ENCODE data around the gene RNF220.

RNF220 gene

DNA sequence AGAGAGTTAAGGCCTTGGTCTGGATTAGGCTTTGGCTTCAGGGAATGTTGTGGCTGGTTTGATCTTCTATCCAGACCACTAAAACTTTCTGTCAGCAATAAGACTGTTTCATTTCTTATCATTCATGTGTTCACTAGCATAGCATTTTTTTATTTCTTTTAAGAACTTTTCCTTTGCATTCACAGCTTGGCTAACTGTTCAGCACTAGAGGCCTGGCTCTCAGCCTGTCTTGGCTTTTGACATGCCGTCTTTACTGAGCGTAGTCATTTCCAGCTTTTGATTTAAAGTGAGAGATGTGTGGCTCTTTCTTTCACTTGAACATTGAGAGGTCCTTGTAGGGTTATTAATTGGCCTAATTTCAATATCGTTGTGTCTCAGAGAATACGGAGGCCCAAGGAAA is 62.5 kb downstream of the RNF220 start:
- Histone ChIP-seq H3K36me3 (ENCODE audit: control insufficient read depth, insufficient read depth, low read length) (no peaks in the 10 kb centered on the region), H3K27me3 (ENCODE audit: control insufficient read depth, insufficient read depth, low read length, poor library complexity, severe bottlenecking) (no peaks in the 10 kb centered on the region), H3K4me3 (ENCODE audit: insufficient read depth, low read depth, low read length) (no peak overlapping the region), H3K27ac (ENCODE audit: insufficient read depth, low read depth, low read length, poor library complexity, severe bottlenecking) (no peak overlapping the region), H3K9me3 (ENCODE audit: control insufficient read depth, low read length) (no peaks in the 10 kb centered on the region), H3K4me1 (ENCODE audit: control insufficient read depth, insufficient read depth, low read length) (no peaks in the 10 kb centered on the region)
- 85 to 86% methylated on average over 4 of the region's 4 CpGs for WGBS, 2 experiments

DNA sequence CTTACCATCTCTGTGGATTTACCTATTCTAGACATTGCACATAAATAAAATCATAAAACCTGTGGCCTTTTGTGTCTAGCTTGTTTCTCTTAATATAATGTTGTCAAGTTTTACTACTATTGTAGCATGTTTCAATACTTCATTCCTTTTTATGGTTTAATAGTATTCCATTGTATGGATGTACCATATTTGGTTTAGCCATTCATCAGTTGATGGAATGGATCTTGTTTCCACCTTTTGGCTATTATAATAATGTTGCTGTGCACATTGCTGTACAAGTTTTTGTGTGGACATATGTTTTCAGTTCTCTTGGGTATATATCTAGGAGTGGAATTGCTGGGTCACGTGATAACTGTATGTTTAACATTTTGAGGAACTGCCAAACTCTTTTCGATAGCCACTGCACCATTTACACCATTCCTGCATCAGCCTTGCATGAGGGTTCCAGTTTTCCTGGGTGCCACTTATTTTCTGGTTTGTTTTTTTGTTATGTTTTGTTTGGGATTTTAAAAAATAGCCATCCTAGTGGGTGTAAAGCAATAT is 66.9 kb downstream of the RNF220 start:
- H3K4me1 ChIP-seq (ENCODE audit: control insufficient read depth, insufficient read depth, low read length) = no peaks in the 10 kb centered on the region
- H3K9me3 ChIP-seq (ENCODE audit: control insufficient read depth, low read length) = no peaks in the 10 kb centered on the region
- 100% methylated on average over 1 to 2 of the region's 2 CpGs for WGBS, 2 experiments
- no peak overlapping the region for H3K27ac ChIP-seq (ENCODE audit: insufficient read depth, low read depth, low read length, poor library complexity, severe bottlenecking)
- H3K4me3 ChIP-seq (ENCODE audit: insufficient read depth, low read depth, low read length) = no peak overlapping the region
- no peaks in the 10 kb centered on the region for H3K36me3 ChIP-seq (ENCODE audit: control insufficient read depth, insufficient read depth, low read length)
- no peaks in the 10 kb centered on the region for H3K27me3 ChIP-seq (ENCODE audit: control insufficient read depth, insufficient read depth, low read length, poor library complexity, severe bottlenecking)

DNA sequence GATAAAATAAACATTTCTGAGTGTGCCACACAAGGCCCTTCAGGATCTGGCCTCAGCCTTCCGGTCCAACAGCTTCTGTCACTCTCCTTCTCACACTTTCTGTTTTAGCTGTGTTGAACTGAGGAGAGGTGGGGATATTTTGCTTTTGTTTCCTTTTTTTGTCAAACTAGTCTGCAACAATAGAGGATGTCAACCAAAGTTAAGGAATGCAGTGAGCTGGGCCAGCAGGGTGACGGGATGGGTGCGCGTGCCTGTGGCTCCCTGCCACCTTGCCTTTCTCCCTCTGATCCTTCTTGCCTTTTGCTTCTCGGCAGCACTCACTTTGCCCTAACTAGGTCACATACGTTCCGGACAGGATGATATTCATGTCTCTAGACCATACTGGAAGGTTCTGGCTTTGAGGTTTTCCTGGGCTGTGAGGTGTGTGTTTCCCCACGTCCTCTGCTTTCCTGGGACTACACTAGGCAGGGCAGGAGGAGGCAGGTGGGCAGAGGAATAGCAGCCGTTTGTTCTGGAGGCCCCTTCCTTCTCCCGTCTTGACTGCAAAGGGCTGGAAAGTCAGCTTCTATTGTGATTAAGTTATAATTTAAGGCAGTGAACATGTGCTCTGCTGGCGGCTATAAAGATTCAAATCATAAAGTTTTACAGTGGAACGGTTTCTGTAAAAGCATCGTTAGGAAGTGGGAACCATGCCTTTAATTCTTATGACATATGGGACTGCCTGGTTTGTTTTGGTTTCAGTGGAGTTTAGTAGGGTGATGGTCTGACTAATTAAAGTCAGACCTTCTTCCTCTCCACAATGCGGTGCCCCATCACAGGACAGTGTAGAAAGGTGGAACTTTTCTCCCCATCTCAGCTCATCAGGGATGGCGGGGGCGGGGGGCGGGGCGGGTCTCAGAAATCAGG is 67.8 kb downstream of the RNF220 start:
- H3K27me3 ChIP-seq (ENCODE audit: control insufficient read depth, insufficient read depth, low read length, poor library complexity, severe bottlenecking) = no peaks in the 10 kb centered on the region
- no peaks in the 10 kb centered on the region for H3K36me3 ChIP-seq (ENCODE audit: control insufficient read depth, insufficient read depth, low read length)
- no peak overlapping the region for H3K27ac ChIP-seq (ENCODE audit: insufficient read depth, low read depth, low read length, poor library complexity, severe bottlenecking)

DNA sequence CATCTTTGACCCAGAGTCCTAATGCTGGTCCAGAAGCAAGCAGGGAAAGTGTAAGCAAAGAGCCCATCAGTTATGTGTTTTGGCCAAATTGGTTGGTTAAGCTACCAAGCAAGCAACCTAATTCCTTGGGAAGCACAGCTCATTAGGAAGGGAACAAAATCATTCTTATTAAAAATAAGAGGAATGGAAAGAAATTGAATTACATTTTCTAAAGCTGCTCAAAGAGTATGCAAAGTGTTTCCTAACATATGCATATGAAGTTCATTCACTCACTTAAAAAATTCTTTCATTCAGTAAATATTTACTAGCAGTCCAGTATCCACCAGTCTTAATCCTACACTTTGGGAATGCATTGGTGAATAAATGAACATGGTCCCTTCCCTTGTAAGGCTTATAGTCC is 71.8 kb downstream of the RNF220 start:
- H3K27me3 ChIP-seq (ENCODE audit: control insufficient read depth, insufficient read depth, low read length, poor library complexity, severe bottlenecking) = no peaks in the 10 kb centered on the region
- H3K4me3 ChIP-seq (ENCODE audit: insufficient read depth, low read depth, low read length) = no peak overlapping the region
- no peaks in the 10 kb centered on the region for H3K4me1 ChIP-seq (ENCODE audit: control insufficient read depth, insufficient read depth, low read length)
- H3K27ac ChIP-seq (ENCODE audit: insufficient read depth, low read depth, low read length, poor library complexity, severe bottlenecking) = no peak overlapping the region
- H3K9me3 ChIP-seq (ENCODE audit: control insufficient read depth, low read length) = no peaks in the 10 kb centered on the region
- H3K36me3 ChIP-seq (ENCODE audit: control insufficient read depth, insufficient read depth, low read length) = no peaks in the 10 kb centered on the region

More for the DNA sequence above, 67.8 kb downstream of the RNF220 start:
- H3K9me3 ChIP-seq (ENCODE audit: control insufficient read depth, low read length) = no peaks in the 10 kb centered on the region
- H3K4me3 ChIP-seq (ENCODE audit: insufficient read depth, low read depth, low read length) = no peak overlapping the region
- WGBS, 2 experiments = 70 to 71% methylated on average over 17 to 18 of the region's 18 CpGs
- no peaks in the 10 kb centered on the region for H3K4me1 ChIP-seq (ENCODE audit: control insufficient read depth, insufficient read depth, low read length)

DNA sequence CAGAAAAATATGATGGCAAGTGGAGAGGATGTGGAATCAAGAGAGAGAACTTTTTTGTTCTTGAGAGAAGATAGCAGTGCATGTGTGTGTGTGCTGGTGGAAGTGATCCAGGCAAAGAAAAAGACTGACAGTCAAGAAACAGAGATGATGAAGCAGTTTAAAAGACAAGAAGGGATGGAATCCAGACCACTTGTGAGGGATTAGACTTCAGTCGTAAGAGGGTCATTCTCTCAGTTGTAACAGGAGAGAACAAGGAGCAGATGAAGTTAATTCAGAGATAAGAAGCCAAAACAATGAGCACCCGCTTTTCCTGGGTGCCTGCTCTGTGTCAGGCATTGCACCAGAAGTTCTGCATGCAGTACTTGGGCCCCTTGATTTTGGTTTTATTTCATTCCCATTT is 76.6 kb downstream of the RNF220 start:
- no peaks in the 10 kb centered on the region for H3K27me3 ChIP-seq (ENCODE audit: control insufficient read depth, insufficient read depth, low read length, poor library complexity, severe bottlenecking)
- WGBS, 2 experiments = 66 to 67% methylated on average over 2 of the region's 2 CpGs
- no peak overlapping the region for H3K27ac ChIP-seq (ENCODE audit: insufficient read depth, low read depth, low read length, poor library complexity, severe bottlenecking)
- H3K4me3 ChIP-seq (ENCODE audit: insufficient read depth, low read depth, low read length) = no peak overlapping the region
- H3K9me3 ChIP-seq (ENCODE audit: control insufficient read depth, low read length) = no peaks in the 10 kb centered on the region
- H3K4me1 ChIP-seq (ENCODE audit: control insufficient read depth, insufficient read depth, low read length) = peaks cover 8% of the 10 kb centered on the region
- H3K36me3 ChIP-seq (ENCODE audit: control insufficient read depth, insufficient read depth, low read length) = no peaks in the 10 kb centered on the region

DNA sequence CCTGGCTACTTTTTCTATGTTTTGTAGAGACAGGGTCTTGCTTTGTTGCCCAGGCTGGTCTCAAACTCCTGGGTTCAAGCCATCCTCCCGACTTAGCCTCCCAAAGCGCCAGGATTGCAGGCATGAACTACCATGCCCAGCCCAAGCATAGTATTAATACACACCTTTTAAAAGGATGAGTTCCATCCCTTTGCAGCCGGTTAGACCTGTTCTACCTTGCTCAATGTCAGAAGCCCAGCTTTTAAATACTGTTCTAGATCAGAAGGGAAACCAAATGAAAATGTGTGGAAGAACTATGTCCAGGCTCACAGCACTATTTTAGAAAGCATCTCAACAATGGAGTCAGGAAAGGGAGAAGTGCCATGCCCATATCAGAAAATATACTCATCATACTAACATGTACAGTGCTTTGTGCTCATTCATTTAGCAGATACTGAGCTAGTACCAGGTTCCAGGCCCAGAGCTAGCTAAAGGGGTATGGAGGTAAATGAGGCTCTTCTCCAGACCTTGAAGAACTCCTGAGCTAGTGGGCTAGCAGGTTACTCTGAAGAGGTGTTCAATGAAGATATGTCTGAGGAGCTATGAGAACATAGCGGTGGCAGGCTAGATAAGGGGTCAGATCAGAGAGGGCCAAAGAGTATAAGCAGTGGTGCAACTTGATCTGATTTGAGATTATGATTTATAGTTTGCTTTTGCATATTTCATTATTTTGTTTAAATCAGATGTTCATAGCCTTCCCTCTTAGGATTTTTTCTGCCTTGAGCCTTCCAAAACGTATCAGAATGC is 78.2 kb downstream of the RNF220 start:
- no peaks in the 10 kb centered on the region for H3K27me3 ChIP-seq (ENCODE audit: control insufficient read depth, insufficient read depth, low read length, poor library complexity, severe bottlenecking)
- 92 to 94% methylated on average over 5 of the region's 5 CpGs for WGBS, 2 experiments
- no peaks in the 10 kb centered on the region for H3K9me3 ChIP-seq (ENCODE audit: control insufficient read depth, low read length)
- no peaks in the 10 kb centered on the region for H3K36me3 ChIP-seq (ENCODE audit: control insufficient read depth, insufficient read depth, low read length)
- no peak overlapping the region for H3K27ac ChIP-seq (ENCODE audit: insufficient read depth, low read depth, low read length, poor library complexity, severe bottlenecking)
- no peak overlapping the region for H3K4me3 ChIP-seq (ENCODE audit: insufficient read depth, low read depth, low read length)
- peaks cover 8% of the 10 kb centered on the region for H3K4me1 ChIP-seq (ENCODE audit: control insufficient read depth, insufficient read depth, low read length)

DNA sequence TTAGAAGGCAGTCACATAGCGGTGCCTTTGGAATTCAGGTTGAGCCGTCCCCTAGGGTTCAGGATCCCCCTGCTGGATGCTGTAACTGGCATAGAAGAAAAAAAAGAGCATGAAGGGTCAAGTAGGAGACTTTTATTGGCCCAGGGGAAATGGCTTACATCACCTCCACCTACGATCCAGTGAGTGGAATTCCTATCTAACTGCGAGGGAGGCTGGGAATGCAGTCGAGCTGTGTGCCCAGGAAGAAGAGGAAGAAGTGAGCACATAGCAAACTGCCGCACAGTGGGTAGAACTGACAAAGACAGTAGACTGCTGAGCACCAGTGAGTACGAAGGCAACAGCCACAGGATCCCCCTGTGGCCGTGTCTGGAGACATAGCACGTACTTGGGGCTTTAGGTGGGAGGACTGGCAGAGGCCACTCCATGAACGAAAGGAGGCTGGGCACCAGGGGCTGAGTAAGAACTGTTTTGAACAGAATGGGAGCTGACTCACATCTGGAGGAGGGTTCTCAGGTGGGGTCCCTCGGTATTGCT is 79.2 kb downstream of the RNF220 start:
- no peaks in the 10 kb centered on the region for H3K27me3 ChIP-seq (ENCODE audit: control insufficient read depth, insufficient read depth, low read length, poor library complexity, severe bottlenecking)
- H3K4me1 ChIP-seq (ENCODE audit: control insufficient read depth, insufficient read depth, low read length) = peaks cover 8% of the 10 kb centered on the region
- no peak overlapping the region for H3K27ac ChIP-seq (ENCODE audit: insufficient read depth, low read depth, low read length, poor library complexity, severe bottlenecking)
- no peaks in the 10 kb centered on the region for H3K9me3 ChIP-seq (ENCODE audit: control insufficient read depth, low read length)
- no peaks in the 10 kb centered on the region for H3K36me3 ChIP-seq (ENCODE audit: control insufficient read depth, insufficient read depth, low read length)
- H3K4me3 ChIP-seq (ENCODE audit: insufficient read depth, low read depth, low read length) = no peak overlapping the region
- 59 to 60% methylated on average over 11 of the region's 11 CpGs for WGBS, 2 experiments

DNA sequence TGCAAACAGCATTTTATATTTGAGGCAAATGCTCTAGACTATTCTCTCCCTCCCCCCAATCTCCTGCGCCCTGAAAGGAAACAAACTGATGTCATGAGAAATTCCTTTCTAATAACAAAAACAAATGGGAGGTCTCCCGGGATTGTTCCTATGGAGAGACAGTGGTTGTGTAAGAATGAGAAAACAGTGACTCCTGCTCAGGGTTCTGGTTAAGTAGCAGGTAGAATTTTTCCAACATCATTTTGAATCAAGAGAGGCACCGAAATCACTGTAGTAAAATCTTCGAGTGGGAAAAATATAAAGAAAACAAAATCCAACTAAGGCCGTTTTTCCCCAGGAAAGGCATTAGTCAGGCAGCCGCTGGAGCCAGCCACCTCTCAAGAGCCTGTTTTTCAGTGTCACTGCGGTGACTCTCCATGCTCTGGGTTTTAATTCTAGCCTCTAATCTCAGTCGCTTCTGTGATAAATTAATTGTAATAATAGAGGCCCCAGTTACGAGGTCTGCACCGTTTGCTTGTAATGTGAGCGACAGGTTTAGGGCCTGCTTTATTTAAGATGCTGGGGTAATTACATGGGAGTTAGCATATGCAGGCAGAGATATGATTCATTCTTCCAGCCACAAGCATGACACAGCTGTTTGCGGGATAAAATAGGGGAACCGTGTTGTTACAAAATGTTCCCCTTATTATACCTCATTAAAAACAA is 80.3 kb downstream of the RNF220 start:
- no peaks in the 10 kb centered on the region for H3K9me3 ChIP-seq (ENCODE audit: control insufficient read depth, low read length)
- no peaks in the 10 kb centered on the region for H3K27me3 ChIP-seq (ENCODE audit: control insufficient read depth, insufficient read depth, low read length, poor library complexity, severe bottlenecking)
- H3K4me3 ChIP-seq (ENCODE audit: insufficient read depth, low read depth, low read length) = no peak overlapping the region
- H3K4me1 ChIP-seq (ENCODE audit: control insufficient read depth, insufficient read depth, low read length) = peaks cover 8% of the 10 kb centered on the region
- 72 to 75% methylated on average over 12 to 13 of the region's 13 CpGs for WGBS, 2 experiments
- H3K36me3 ChIP-seq (ENCODE audit: control insufficient read depth, insufficient read depth, low read length) = no peaks in the 10 kb centered on the region
- no peak overlapping the region for H3K27ac ChIP-seq (ENCODE audit: insufficient read depth, low read depth, low read length, poor library complexity, severe bottlenecking)

DNA sequence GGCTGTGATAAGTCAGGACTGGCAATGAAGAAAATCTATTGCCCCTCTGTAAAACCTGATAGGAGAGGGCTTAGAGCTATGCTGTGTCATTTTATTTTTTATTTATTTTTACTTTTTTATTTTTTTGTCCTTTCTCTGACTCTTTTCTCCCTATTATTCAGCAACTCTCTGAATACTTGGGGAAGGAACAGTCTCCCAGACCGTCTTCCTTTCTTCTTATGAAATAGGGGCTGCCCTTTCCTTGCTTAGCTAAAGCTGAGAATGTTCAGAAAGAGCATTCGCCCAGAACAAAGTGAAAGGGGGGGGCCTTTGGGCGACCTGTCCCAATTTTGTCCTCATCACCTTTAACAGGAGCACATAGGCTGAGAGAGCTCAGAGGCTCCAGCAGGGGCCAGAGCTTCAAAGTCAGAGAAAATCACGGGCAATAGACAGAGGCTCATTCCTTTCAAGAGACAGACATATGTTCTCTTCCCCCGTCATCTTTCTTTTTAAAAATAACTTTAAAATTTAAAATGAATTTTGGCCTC is 80.9 kb downstream of the RNF220 start:
- H3K27me3 ChIP-seq (ENCODE audit: control insufficient read depth, insufficient read depth, low read length, poor library complexity, severe bottlenecking) = no peaks in the 10 kb centered on the region
- 64 to 68% methylated on average over 5 of the region's 5 CpGs for WGBS, 2 experiments
- H3K36me3 ChIP-seq (ENCODE audit: control insufficient read depth, insufficient read depth, low read length) = no peaks in the 10 kb centered on the region
- H3K9me3 ChIP-seq (ENCODE audit: control insufficient read depth, low read length) = no peaks in the 10 kb centered on the region
- H3K27ac ChIP-seq (ENCODE audit: insufficient read depth, low read depth, low read length, poor library complexity, severe bottlenecking) = no peak overlapping the region
- H3K4me1 ChIP-seq (ENCODE audit: control insufficient read depth, insufficient read depth, low read length) = peaks cover 8% of the 10 kb centered on the region
- H3K4me3 ChIP-seq (ENCODE audit: insufficient read depth, low read depth, low read length) = no peak overlapping the region

Data from ectodermal cell (in vitro differentiated cells).